Stimulated activated CD4-positive, alpha-beta T cell treated with anti-CD3 and anti-CD28 coated beads, Interleukin-2, amount 100 ng/mL, for 24 hours (primary cell): ENCODE results near the gene ARL15.

Experiments used
- DNase-seq, 2 donors: peaks; one replicate each; pipeline ENCODE4 v3.0.0-alpha.2; 2020

ARL15 gene

GRCh38 chr5:53927668-53928247, 382.6 kb downstream of the ARL15 start:
- no peak for DNase-seq

- DNase-seq: no peak
Measured at GRCh38 chr5:53926026-53926425, 384.3 kb downstream of the ARL15 start.

- no peak for DNase-seq
Measured at GRCh38 chr5:53924392-53924791, 386.0 kb downstream of the ARL15 start.

- no peak for DNase-seq
Measured at GRCh38 chr5:53923961-53924360, 386.4 kb downstream of the ARL15 start.

- no peak for DNase-seq
Measured at GRCh38 chr5:53922508-53923498, 387.6 kb downstream of the ARL15 start.

- no peak for DNase-seq
Measured at GRCh38 chr5:53917826-53918225, 392.5 kb downstream of the ARL15 start.

GRCh38 chr5:53917095-53917494, 393.3 kb downstream of the ARL15 start:
- no peak for DNase-seq

- DNase-seq: no peak
Measured at GRCh38 chr5:53915120-53915519, 395.3 kb downstream of the ARL15 start.

- DNase-seq: no peak
Measured at GRCh38 chr5:53913941-53914340, 396.4 kb downstream of the ARL15 start.

GRCh38 chr5:53908757-53909156, 401.6 kb downstream of the ARL15 start:
- no peak for DNase-seq

GRCh38 chr5:53907827-53908226, 402.5 kb downstream of the ARL15 start:
- no peak for DNase-seq

- no peak for DNase-seq
Measured at GRCh38 chr5:53906736-53907135, 403.6 kb downstream of the ARL15 start.

- DNase-seq: no peak
Measured at GRCh38 chr5:53902296-53902907, 408.0 kb downstream of the ARL15 start.

- no peak for DNase-seq
Measured at GRCh38 chr5:53900677-53901076, 409.7 kb downstream of the ARL15 start.

- no peak for DNase-seq
Measured at GRCh38 chr5:53895091-53895683, 415.2 kb downstream of the ARL15 start.

- DNase-seq: no peak
Measured at GRCh38 chr5:53893626-53894025, 416.7 kb downstream of the ARL15 start.

GRCh38 chr5:53892224-53892623, 418.1 kb downstream of the ARL15 start:
- DNase-seq: no peak

GRCh38 chr5:53891159-53891558, 419.2 kb downstream of the ARL15 start:
- no peak for DNase-seq

GRCh38 chr5:53890490-53890889, 419.9 kb downstream of the ARL15 start:
- no peak for DNase-seq

- no peak for DNase-seq
Measured at GRCh38 chr5:53884844-53885243, 425.5 kb downstream of the ARL15 start.

GRCh38 chr5:53884417-53884816, 426.0 kb downstream of the ARL15 start:
- no peak for DNase-seq

- DNase-seq: no peak
Measured at GRCh38 chr5:53882676-53883031, 427.7 kb downstream of the ARL15 start.

- DNase-seq: no peak
Measured at GRCh38 chr5:53882006-53882675, 428.2 kb downstream of the ARL15 start.
